Skeletal muscle satellite cell (primary cell): Measurements from ENCODE around the gene C10orf90. TPM values are rescaled to one million over a fixed set of nuclear protein-coding genes. Genes with fewer than 3 reads are reported as not detected.

Experiments
- H3K27me3 ChIP-seq: 2 replicates; pipeline ENCODE4 v1.7.0; 2013; ENCODE audit warnings: low read length; ENCODE audit not compliant: control insufficient read depth, insufficient read depth
- H3K36me3 ChIP-seq: 2 replicates; pipeline ENCODE4 v1.7.0; 2013; ENCODE audit warnings: mild to moderate bottlenecking, control low read depth, low read length; ENCODE audit not compliant: insufficient read depth
- H3K4me1 ChIP-seq: 2 replicates; pipeline ENCODE4 v1.7.0; 2013; ENCODE audit warnings: low read length; ENCODE audit not compliant: control insufficient read depth, insufficient read depth
- H3K4me2 ChIP-seq: 2 replicates; pipeline ENCODE4 v1.7.0; 2013; ENCODE audit warnings: mild to moderate bottlenecking, low read length
- H3K4me3 ChIP-seq: 2 replicates; pipeline ENCODE4 v1.7.0; 2013; ENCODE audit warnings: low read length
- H3K9ac ChIP-seq: 2 replicates; pipeline ENCODE4 v1.7.0; 2013; ENCODE audit warnings: mild to moderate bottlenecking, low read depth, low read length, moderate library complexity
- H3K9me3 ChIP-seq: replicated peaks from 2 replicates; pipeline ENCODE4 v1.7.0; 2013; ENCODE audit warnings: mild to moderate bottlenecking, control low read depth, low read length
- total RNA-seq: library from RNA; depleted of rRNA; stranded (reverse); fragments of >200 nt; gene quantifications from 2 replicates; pipeline ENCODE4 v1.2.3, GENCODE V29; 2012; rRNA removed

Gene C10orf90
- total RNA-seq = 3.5 and 6.1 TPM in 2 replicates

GRCh38 chr10:126670056-126670894, at the start of gene C10orf90:
Gene C10orf90, minus strand, starts transcription at chr10:126670693. Its CDS starts 213 bp downstream, at chr10:126670480.
- no peak within 1 kb of the TSS for H3K9ac ChIP-seq
- H3K4me3 ChIP-seq = no peak within 1 kb of the TSS

GRCh38 chr10:126716366-126716765, 45.9 kb upstream of the C10orf90 start:
- H3K4me1 ChIP-seq = no peaks in the 10 kb centered on the region
- H3K36me3 ChIP-seq = no peaks in the 10 kb centered on the region
- no peaks in the 10 kb centered on the region for H3K9me3 ChIP-seq
- H3K4me3 ChIP-seq = no peak overlapping the region
- H3K9ac ChIP-seq = no peak overlapping the region
- peaks cover 43% of the 10 kb centered on the region for H3K27me3 ChIP-seq
- no peak overlapping the region for H3K4me2 ChIP-seq

More at GRCh38 chr10:126670056-126670894, at the start of gene C10orf90:
- H3K4me1 ChIP-seq = no peaks in the 10 kb centered on the region
- no peaks in the 10 kb centered on the region for H3K36me3 ChIP-seq
- no peak within 1 kb of the TSS for H3K4me2 ChIP-seq
- peaks cover 13% of the 10 kb centered on the region for H3K27me3 ChIP-seq
- H3K9me3 ChIP-seq = no peaks in the 10 kb centered on the region

GRCh38 chr10:126713594-126713993, 43.1 kb upstream of the C10orf90 start:
- H3K4me1 ChIP-seq = no peaks in the 10 kb centered on the region
- H3K9ac ChIP-seq = no peak overlapping the region
- H3K4me2 ChIP-seq = no peak overlapping the region
- H3K36me3 ChIP-seq = no peaks in the 10 kb centered on the region
- H3K27me3 ChIP-seq = peaks cover 30% of the 10 kb centered on the region
- no peak overlapping the region for H3K4me3 ChIP-seq
- H3K9me3 ChIP-seq = no peaks in the 10 kb centered on the region

- no peaks in the 10 kb centered on the region for H3K36me3 ChIP-seq
- H3K9ac ChIP-seq = no peak overlapping the region
- H3K4me1 ChIP-seq = no peaks in the 10 kb centered on the region
- no peaks in the 10 kb centered on the region for H3K9me3 ChIP-seq
- H3K4me2 ChIP-seq = no peak overlapping the region
- H3K4me3 ChIP-seq = no peak overlapping the region
- H3K27me3 ChIP-seq = peaks cover 25% of the 10 kb centered on the region
Measured at GRCh38 chr10:126712681-126713080, 42.2 kb upstream of the C10orf90 start.

- Histone ChIP-seq H3K4me3 (no peak overlapping the region), H3K9me3 (no peaks in the 10 kb centered on the region), H3K9ac (no peak overlapping the region), H3K4me2 (no peak overlapping the region), H3K4me1 (peaks cover 9% of the 10 kb centered on the region), H3K27me3 (peaks cover 7% of the 10 kb centered on the region), H3K36me3 (no peaks in the 10 kb centered on the region)
Measured at GRCh38 chr10:126705951-126706565, 35.6 kb upstream of the C10orf90 start.

- H3K9ac ChIP-seq = no peak overlapping the region
- peaks cover 7% of the 10 kb centered on the region for H3K27me3 ChIP-seq
- H3K36me3 ChIP-seq = no peaks in the 10 kb centered on the region
- no peak overlapping the region for H3K4me2 ChIP-seq
- peaks cover 9% of the 10 kb centered on the region for H3K4me1 ChIP-seq
- H3K9me3 ChIP-seq = no peaks in the 10 kb centered on the region
- no peak overlapping the region for H3K4me3 ChIP-seq
Measured at GRCh38 chr10:126705131-126705530, 34.6 kb upstream of the C10orf90 start.

GRCh38 chr10:126704649-126705048, 34.2 kb upstream of the C10orf90 start:
- no peaks in the 10 kb centered on the region for H3K9me3 ChIP-seq
- peaks cover 7% of the 10 kb centered on the region for H3K27me3 ChIP-seq
- H3K4me2 ChIP-seq = no peak overlapping the region
- H3K36me3 ChIP-seq = no peaks in the 10 kb centered on the region
- H3K9ac ChIP-seq = no peak overlapping the region
- H3K4me3 ChIP-seq = no peak overlapping the region
- peaks cover 9% of the 10 kb centered on the region for H3K4me1 ChIP-seq

- no peak overlapping the region for H3K4me2 ChIP-seq
- H3K4me3 ChIP-seq = no peak overlapping the region
- H3K36me3 ChIP-seq = no peaks in the 10 kb centered on the region
- no peak overlapping the region for H3K9ac ChIP-seq
- H3K4me1 ChIP-seq = peaks cover 9% of the 10 kb centered on the region
- peaks cover 7% of the 10 kb centered on the region for H3K27me3 ChIP-seq
- no peaks in the 10 kb centered on the region for H3K9me3 ChIP-seq
Measured at GRCh38 chr10:126702181-126702580, 31.7 kb upstream of the C10orf90 start.

- H3K9ac ChIP-seq = no peak overlapping the region
- H3K4me2 ChIP-seq = no peak overlapping the region
- H3K9me3 ChIP-seq = no peaks in the 10 kb centered on the region
- peaks cover 7% of the 10 kb centered on the region for H3K27me3 ChIP-seq
- H3K4me1 ChIP-seq = peaks cover 9% of the 10 kb centered on the region
- H3K36me3 ChIP-seq = no peaks in the 10 kb centered on the region
- H3K4me3 ChIP-seq = no peak overlapping the region
Measured at GRCh38 chr10:126701526-126701925, 31.0 kb upstream of the C10orf90 start.

GRCh38 chr10:126696684-126697083, 26.2 kb upstream of the C10orf90 start:
- no peaks in the 10 kb centered on the region for H3K27me3 ChIP-seq
- no peak overlapping the region for H3K4me2 ChIP-seq
- no peaks in the 10 kb centered on the region for H3K36me3 ChIP-seq
- no peaks in the 10 kb centered on the region for H3K4me1 ChIP-seq
- H3K9ac ChIP-seq = no peak overlapping the region
- H3K9me3 ChIP-seq = no peaks in the 10 kb centered on the region
- no peak overlapping the region for H3K4me3 ChIP-seq

- Histone ChIP-seq H3K36me3 (no peaks in the 10 kb centered on the region), H3K4me2 (no peak overlapping the region), H3K9ac (no peak overlapping the region), H3K4me3 (no peak overlapping the region), H3K9me3 (no peaks in the 10 kb centered on the region), H3K4me1 (no peaks in the 10 kb centered on the region), H3K27me3 (peaks cover 3% of the 10 kb centered on the region)
Measured at GRCh38 chr10:126691456-126691855, 21.0 kb upstream of the C10orf90 start.
